ENCODE results near the gene GOLM1. TPM values are rescaled to one million over a fixed set of nuclear protein-coding genes. Genes with fewer than 3 reads are reported as not detected.
A peak's percentile ranks its signal among the peaks of the same experiment; 100 is the strongest.

GOLM1 gene
- total RNA-seq, 3 donors from 2014 or later (not counting 1 experiment from before 2014, with no cell fraction given) = 12.9 to 24.4 (median 20.2) TPM

- Mint-ChIP-seq H3K4me3 (peak overlapping the region; percentile 81), H3K9me3 (no peaks in the 10 kb centered on the region), H3K27me3 (ENCODE audit: low read depth in 2 of 2) (no peaks in the 10 kb centered on the region), H3K27ac (peak overlapping the region; percentile 85 to 93), H3K4me1 (peaks cover 17 to 33% of the 10 kb centered on the region in 2 donors), H3K36me3 (no peaks in the 10 kb centered on the region)
- Histone ChIP-seq H3K4me1 (ENCODE audit: control insufficient read depth, insufficient read depth, low read length) (peaks cover 20% of the 10 kb centered on the region), H3K9me3 (ENCODE audit: control insufficient read depth, insufficient read depth, low read length) (no peaks in the 10 kb centered on the region), H3K36me3 (ENCODE audit: control insufficient read depth, insufficient read depth, low read length) (no peaks in the 10 kb centered on the region), H3K4me3 (ENCODE audit: low read length) (no peak overlapping the region), H3K27me3 (ENCODE audit: control insufficient read depth, insufficient read depth, low read length) (no peaks in the 10 kb centered on the region), H3K27ac (ENCODE audit: low read length) (peak overlapping the region; percentile 70)
- WGBS (ENCODE audit: insufficient coverage) = 70% methylated on average over 12 of the region's 12 CpGs
- DNase-seq (peak in 1 of 2 donors; percentile 29), ATAC-seq (peak; percentile 57 to 76 (median 69))
- TF ChIP-seq CTCF (IDR thresholded peaks at IDR 0.05) = no peak
- intact Hi-C loops (cut with micrococcal nuclease) = loop anchor here (2.0 kb wide), 1 partner anchor 31 kb away; no protein-coding TSS in a partner anchor
These were observed 23.9 kb downstream of the GOLM1 start for GRCh38 chr9:86075132-86076109.

- Mint-ChIP-seq H3K36me3 (no peaks in the 10 kb centered on the region), H3K27ac (peak overlapping the region; percentile 85 to 93), H3K9me3 (no peaks in the 10 kb centered on the region), H3K27me3 (ENCODE audit: low read depth in 2 of 2) (no peaks in the 10 kb centered on the region), H3K4me1 (peaks cover 17 to 33% of the 10 kb centered on the region in 2 donors), H3K4me3 (no peak overlapping the region)
- Histone ChIP-seq H3K4me1 (ENCODE audit: control insufficient read depth, insufficient read depth, low read length) (peaks cover 20% of the 10 kb centered on the region), H3K9me3 (ENCODE audit: control insufficient read depth, insufficient read depth, low read length) (no peaks in the 10 kb centered on the region), H3K27me3 (ENCODE audit: control insufficient read depth, insufficient read depth, low read length) (no peaks in the 10 kb centered on the region), H3K4me3 (ENCODE audit: low read length) (no peak overlapping the region), H3K36me3 (ENCODE audit: control insufficient read depth, insufficient read depth, low read length) (no peaks in the 10 kb centered on the region), H3K27ac (ENCODE audit: low read length) (no peak overlapping the region)
- no peak for DNase-seq
- peak in 1 of 3 donors; percentile 32 for ATAC-seq
- intact Hi-C loops (cut with micrococcal nuclease) = loop anchor here (2.0 kb wide), 1 partner anchor 33 kb away; no protein-coding TSS in a partner anchor
- no peak for TF ChIP-seq CTCF (IDR thresholded peaks at IDR 0.05)
- 38% methylated on average over 1 of the region's 1 CpG for WGBS (ENCODE audit: insufficient coverage)
These were observed 25.5 kb downstream of the GOLM1 start for GRCh38 chr9:86073839-86074238.

- H3K9me3 ChIP-seq (ENCODE audit: control insufficient read depth, insufficient read depth, low read length) = no peaks in the 10 kb centered on the region
- no peak for TF ChIP-seq CTCF (IDR thresholded peaks at IDR 0.05)
- 95% methylated on average over 2 of the region's 2 CpGs for WGBS (ENCODE audit: insufficient coverage)
- no peaks in the 10 kb centered on the region for H3K36me3 ChIP-seq (ENCODE audit: control insufficient read depth, insufficient read depth, low read length)
- H3K27ac Mint-ChIP-seq = no peak overlapping the region
- H3K4me1 ChIP-seq (ENCODE audit: control insufficient read depth, insufficient read depth, low read length) = peaks cover 20% of the 10 kb centered on the region
- ATAC-seq (no peak), DNase-seq (no peak)
- H3K4me3 ChIP-seq (ENCODE audit: low read length) = no peak overlapping the region
- H3K27me3 Mint-ChIP-seq (ENCODE audit: low read depth in 2 of 2) = no peaks in the 10 kb centered on the region
- H3K4me3 Mint-ChIP-seq = no peak overlapping the region
- H3K27me3 ChIP-seq (ENCODE audit: control insufficient read depth, insufficient read depth, low read length) = no peaks in the 10 kb centered on the region
- no peak overlapping the region for H3K27ac ChIP-seq (ENCODE audit: low read length)
- no peaks in the 10 kb centered on the region for H3K9me3 Mint-ChIP-seq
- H3K4me1 Mint-ChIP-seq = peaks cover 17 to 26% of the 10 kb centered on the region in 2 donors
- H3K36me3 Mint-ChIP-seq = no peaks in the 10 kb centered on the region
- intact Hi-C loops (cut with micrococcal nuclease) = no loop called here
These were observed 26.9 kb downstream of the GOLM1 start for GRCh38 chr9:86072394-86072877.
